HEK293 (cell line): ENCODE results near the gene KIF19.

Experiments used
- FEZF1 ChIP-seq: fragments of 450-650 bp; formaldehyde crosslinking; IDR thresholded peaks from 2 replicates; pipeline ENCODE4 v1.5.1; 2016; ENCODE audit warnings: missing biosample characterization, missing genetic modification characterization
- HOXD13 ChIP-seq: sonication (generic); formaldehyde crosslinking; IDR thresholded peaks from 2 replicates; pipeline ENCODE4 v1.8.0; 2022; ENCODE audit warnings: missing genetic modification reagents, borderline replicate concordance
- IKZF3 ChIP-seq: fragments of 450-650 bp; IDR thresholded peaks from 2 replicates; pipeline ENCODE4 v1.5.0; 2018; ENCODE audit warnings: missing biosample characterization, mild to moderate bottlenecking, missing genetic modification characterization, moderate library complexity
- KLF17 ChIP-seq: fragments of 450-650 bp; formaldehyde crosslinking; IDR thresholded peaks from 2 replicates; pipeline ENCODE4 v1.5.1; 2016; ENCODE audit warnings: missing biosample characterization, missing genetic modification characterization
- MEIS1 ChIP-seq: sonication (generic); formaldehyde crosslinking; IDR thresholded peaks from 2 replicates; pipeline ENCODE4 v1.8.1; 2022; ENCODE audit warnings: missing genetic modification reagents, mild to moderate bottlenecking, borderline replicate concordance
- OVOL3 ChIP-seq: fragments of 450-650 bp; formaldehyde crosslinking; IDR thresholded peaks from 2 replicates; pipeline ENCODE4 v1.5.1; 2016; ENCODE audit warnings: missing biosample characterization, missing genetic modification characterization
- PBX3 ChIP-seq: sonication (generic); formaldehyde crosslinking; IDR thresholded peaks from 2 replicates; pipeline ENCODE4 v1.8.1; 2022; ENCODE audit warnings: mild to moderate bottlenecking, moderate library complexity, missing genetic modification reagents
- ZBTB21 ChIP-seq: fragments of 450-650 bp; formaldehyde crosslinking; IDR thresholded peaks from 2 replicates; pipeline ENCODE4 v1.5.1; 2017; ENCODE audit warnings: missing biosample characterization, missing genetic modification characterization
- ZBTB8A ChIP-seq: fragments of 450-650 bp; formaldehyde crosslinking; IDR thresholded peaks from 2 replicates; pipeline ENCODE4 v1.5.1; 2016; ENCODE audit warnings: missing biosample characterization, missing genetic modification characterization
- ZFP41 ChIP-seq: fragments of 450-650 bp; formaldehyde crosslinking; IDR thresholded peaks from 2 replicates; pipeline ENCODE4 v1.5.1; 2016; ENCODE audit warnings: missing biosample characterization, missing genetic modification characterization, borderline replicate concordance
- ZIC2 ChIP-seq: fragments of 450-650 bp; formaldehyde crosslinking; IDR thresholded peaks from 2 replicates; pipeline ENCODE4 v1.5.1; 2016; ENCODE audit warnings: missing biosample characterization, missing genetic modification characterization
- ZNF121 ChIP-seq: fragments of 450-650 bp; formaldehyde crosslinking; IDR thresholded peaks from 2 replicates; pipeline ENCODE4 v1.5.1; 2016; ENCODE audit warnings: missing biosample characterization, missing genetic modification characterization
- ZNF133 ChIP-seq: fragments of 450-650 bp; formaldehyde crosslinking; IDR thresholded peaks from 2 replicates; pipeline ENCODE4 v1.5.1; 2016; ENCODE audit warnings: missing biosample characterization, missing genetic modification characterization
- ZNF148 ChIP-seq: fragments of 450-650 bp; formaldehyde crosslinking; IDR thresholded peaks from 2 replicates; pipeline ENCODE4 v1.5.0; 2017; ENCODE audit warnings: missing biosample characterization, missing genetic modification characterization, borderline replicate concordance
- ZNF155 ChIP-seq: fragments of 450-650 bp; formaldehyde crosslinking; IDR thresholded peaks from 2 replicates; pipeline ENCODE4 v1.5.1; 2016; ENCODE audit warnings: missing biosample characterization, missing genetic modification characterization
- ZNF157 ChIP-seq: fragments of 450-650 bp; formaldehyde crosslinking; IDR thresholded peaks from 2 replicates; pipeline ENCODE4 v1.5.1; 2016; ENCODE audit warnings: missing biosample characterization, missing genetic modification characterization
- ZNF16 ChIP-seq: fragments of 450-650 bp; formaldehyde crosslinking; IDR thresholded peaks from 2 replicates; pipeline ENCODE4 v1.5.1; 2016; ENCODE audit warnings: low read depth, missing biosample characterization, missing genetic modification characterization
- ZNF2 ChIP-seq: fragments of 450-650 bp; formaldehyde crosslinking; IDR thresholded peaks from 2 replicates; pipeline ENCODE4 v1.5.1; 2016; ENCODE audit warnings: missing biosample characterization, missing genetic modification characterization
- ZNF223 ChIP-seq: fragments of 450-650 bp; formaldehyde crosslinking; IDR thresholded peaks from 2 replicates; pipeline ENCODE4 v1.5.1; 2016; ENCODE audit warnings: missing biosample characterization, missing genetic modification characterization
- ZNF311 ChIP-seq: fragments of 450-650 bp; formaldehyde crosslinking; IDR thresholded peaks from 2 replicates; pipeline ENCODE4 v1.5.1; 2017; ENCODE audit warnings: missing biosample characterization, missing genetic modification characterization, borderline replicate concordance
- ZNF350 ChIP-seq: fragments of 450-650 bp; formaldehyde crosslinking; IDR thresholded peaks from 2 replicates; pipeline ENCODE4 v1.5.0; 2017; ENCODE audit warnings: missing biosample characterization, mild to moderate bottlenecking, missing genetic modification characterization
- ZNF404 ChIP-seq: fragments of 450-650 bp; formaldehyde crosslinking; IDR thresholded peaks from 2 replicates; pipeline ENCODE4 v1.5.1; 2017; ENCODE audit warnings: missing biosample characterization, missing genetic modification characterization
- ZNF426 ChIP-seq: fragments of 450-650 bp; formaldehyde crosslinking; IDR thresholded peaks from 2 replicates; pipeline ENCODE4 v1.5.1; 2017; ENCODE audit warnings: missing biosample characterization, missing genetic modification characterization, mild to moderate bottlenecking, inconsistent platforms, moderate library complexity
- ZNF433 ChIP-seq: fragments of 450-650 bp; formaldehyde crosslinking; IDR thresholded peaks from 2 replicates; pipeline ENCODE4 v1.5.1; 2016; ENCODE audit warnings: missing biosample characterization, missing genetic modification characterization, low read depth
- ZNF488 ChIP-seq: fragments of 450-650 bp; formaldehyde crosslinking; IDR thresholded peaks from 2 replicates; pipeline ENCODE4 v1.5.1; 2016; ENCODE audit warnings: missing biosample characterization, missing genetic modification characterization
- ZNF585B ChIP-seq: fragments of 450-650 bp; formaldehyde crosslinking; IDR thresholded peaks from 2 replicates; pipeline ENCODE4 v1.5.1; 2016; ENCODE audit warnings: missing biosample characterization, missing genetic modification characterization
- ZNF596 ChIP-seq: fragments of 450-650 bp; IDR thresholded peaks from 2 replicates; pipeline ENCODE4 v1.5.0; 2018; ENCODE audit warnings: missing biosample characterization, mild to moderate bottlenecking, missing genetic modification characterization, moderate library complexity
- ZNF645 ChIP-seq: fragments of 450-650 bp; formaldehyde crosslinking; IDR thresholded peaks from 2 replicates; pipeline ENCODE4; 2016; ENCODE audit warnings: missing biosample characterization, missing genetic modification characterization
- ZNF692 ChIP-seq: fragments of 450-650 bp; formaldehyde crosslinking; IDR thresholded peaks from 2 replicates; pipeline ENCODE4 v1.5.1; 2016; ENCODE audit warnings: missing biosample characterization, missing genetic modification characterization
- ZNF837 ChIP-seq: fragments of 450-650 bp; formaldehyde crosslinking; IDR thresholded peaks from 2 replicates; pipeline ENCODE4 v1.5.1; 2016; ENCODE audit warnings: missing biosample characterization, missing genetic modification characterization
- ZSCAN18 ChIP-seq: fragments of 450-650 bp; formaldehyde crosslinking; IDR thresholded peaks from 2 replicates; pipeline ENCODE4 v1.5.1; 2016; ENCODE audit warnings: missing biosample characterization, missing genetic modification characterization
- ZSCAN23 ChIP-seq: fragments of 450-650 bp; formaldehyde crosslinking; IDR thresholded peaks from 2 replicates; pipeline ENCODE4 v1.5.1; 2016; ENCODE audit warnings: missing biosample characterization, missing genetic modification characterization

KIF19 gene

GRCh38 chr17:74282587-74283370 lies 43.2 kb upstream of the KIF19 start (continued):
- TF ChIP-seq MEIS1 (CRISPR knock-in tag) (no peak), HOXD13 (CRISPR knock-in tag) (no peak), ZNF223 (tag by site-specific recombination) (no peak), ZBTB21 (tag by site-specific recombination) (no peak), ZBTB8A (no peak), ZNF488 (tag by site-specific recombination) (no peak), ZNF155 (tag by site-specific recombination) (no peak), ZSCAN23 (tag by site-specific recombination) (no peak), IKZF3 (tag by site-specific recombination) (no peak), ZIC2 (tag by site-specific recombination) (0 out of 2 replicates have a peak, but pooled peaks have one; percentile 15), ZNF596 (tag by site-specific recombination) (no peak), ZNF692 (no peak), ZNF433 (tag by site-specific recombination) (no peak), ZNF837 (tag by site-specific recombination) (no peak), ZNF16 (tag by site-specific recombination) (no peak), PBX3 (CRISPR knock-in tag) (no peak), ZFP41 (tag by site-specific recombination) (no peak), ZNF148 (tag by site-specific recombination) (no peak), OVOL3 (tag by site-specific recombination) (no peak), ZNF311 (tag by site-specific recombination) (no peak), ZNF121 (tag by site-specific recombination) (no peak), KLF17 (tag by site-specific recombination) (0 out of 2 replicates have a peak, but pooled peaks have one; percentile 65), ZNF133 (tag by site-specific recombination) (no peak), ZNF404 (no peak), ZNF350 (no peak), ZNF585B (tag by site-specific recombination) (no peak), ZNF157 (tag by site-specific recombination) (no peak), ZNF2 (tag by site-specific recombination) (no peak), ZNF645 (tag by site-specific recombination) (no peak), FEZF1 (no peak), ZNF426 (tag by site-specific recombination) (no peak), ZSCAN18 (tag by site-specific recombination) (no peak)
